Osteoblast (primary cell): ENCODE measurements around the gene PTOV1. TPM values are rescaled to one million over a fixed set of nuclear protein-coding genes. Genes with fewer than 3 reads are reported as not detected.
A peak's percentile ranks its signal among the peaks of the same experiment; 100 is the strongest.

Experiments
- DNase-seq: peaks from one replicate; pipeline ENCODE4 v3.0.0; 2011; ENCODE audit warnings: low spot score, mixed read lengths; ENCODE audit not compliant: insufficient read length; ENCODE audit errors: missing footprints
- H2AFZ ChIP-seq: 2 replicates; pipeline ENCODE4 v1.6.0; 2011; ENCODE audit warnings: mild to moderate bottlenecking, low read length
- H3K27ac ChIP-seq: 2 replicates; pipeline ENCODE4 v1.5.1; 2011; ENCODE audit warnings: mild to moderate bottlenecking, low read depth, low read length, moderate library complexity
- H3K27me3 ChIP-seq: 2 replicates; pipeline ENCODE4 v1.6.0; 2012; ENCODE audit warnings: mild to moderate bottlenecking, control low read depth, inconsistent platforms, low read length, moderate library complexity; ENCODE audit not compliant: insufficient read depth
- H3K36me3 ChIP-seq: 2 replicates; pipeline ENCODE4 v1.5.1; 2011; ENCODE audit warnings: mild to moderate bottlenecking, low read length, control low read depth, moderate library complexity; ENCODE audit not compliant: insufficient read depth
- H3K4me1 ChIP-seq: 2 replicates; pipeline ENCODE4 v1.5.1; 2011; ENCODE audit warnings: mild to moderate bottlenecking, low read length, control low read depth, moderate library complexity; ENCODE audit not compliant: insufficient read depth
- H3K4me2 ChIP-seq: 2 replicates; pipeline ENCODE4 v1.6.0; 2011; ENCODE audit warnings: mild to moderate bottlenecking, low read length; ENCODE audit not compliant: insufficient read depth
- H3K4me3 ChIP-seq: fragments of 200-600 bp; sonication (generic); 3 replicates; pipeline ENCODE4 v1.5.1; 2012; ENCODE audit warnings: mild to moderate bottlenecking, low read length, inconsistent platforms; ENCODE audit not compliant: insufficient read depth
- H3K79me2 ChIP-seq: 2 replicates; pipeline ENCODE4 v1.6.0; 2012; ENCODE audit warnings: mild to moderate bottlenecking, low read length, control low read depth, inconsistent platforms; ENCODE audit not compliant: insufficient read depth
- H3K9me3 ChIP-seq: 2 replicates; pipeline ENCODE4 v1.5.1; 2011; ENCODE audit warnings: low read depth, low read length, control low read depth
- H4K20me1 ChIP-seq: 2 replicates; pipeline ENCODE4 v1.6.0; 2012; ENCODE audit warnings: mild to moderate bottlenecking, low read length, control low read depth; ENCODE audit not compliant: insufficient read depth
- CTCF ChIP-seq: IDR thresholded peaks from 2 replicates; pipeline ENCODE4 v1.5.1; 2011; ENCODE audit warnings: mild to moderate bottlenecking, low read depth, low read length, moderate library complexity; ENCODE audit errors: extremely low read depth
- total RNA-seq: library from RNA; depleted of rRNA; stranded (reverse); fragments of >200 nt; gene quantifications from 2 replicates; pipeline ENCODE4 v1.2.3, GENCODE V29; 2012

Gene PTOV1
- total RNA-seq, 1 donor: 39.4 TPM

- peaks cover 3% of the 10 kb centered on the region for H4K20me1 ChIP-seq
- no peaks in the 10 kb centered on the region for H3K9me3 ChIP-seq
- H2AFZ ChIP-seq: no peak overlapping the region
- no peak overlapping the region for H3K4me2 ChIP-seq
- peaks cover 5% of the 10 kb centered on the region for H3K4me1 ChIP-seq
- no peak for TF ChIP-seq CTCF
- DNase-seq: no peak
- H3K4me3 ChIP-seq: no peak overlapping the region
- no peaks in the 10 kb centered on the region for H3K36me3 ChIP-seq
- H3K79me2 ChIP-seq: no peaks in the 10 kb centered on the region
- H3K27me3 ChIP-seq: peaks cover 9% of the 10 kb centered on the region
- H3K27ac ChIP-seq: no peak overlapping the region
Observed at GRCh38 chr19:49891393-49891792, 40.4 kb downstream of the PTOV1 start.

- Histone ChIP-seq H3K79me2 (no peaks in the 10 kb centered on the region), H4K20me1 (peaks cover 3% of the 10 kb centered on the region), H3K36me3 (no peaks in the 10 kb centered on the region), H3K9me3 (no peaks in the 10 kb centered on the region), H3K4me2 (no peak overlapping the region), H3K4me1 (peaks cover 12% of the 10 kb centered on the region), H2AFZ (no peak overlapping the region), H3K4me3 (no peak overlapping the region), H3K27me3 (peaks cover 9% of the 10 kb centered on the region), H3K27ac (no peak overlapping the region)
- DNase-seq: no peak
- no peak for TF ChIP-seq CTCF
Observed at GRCh38 chr19:49892716-49893115, 41.8 kb downstream of the PTOV1 start.

- DNase-seq: peak; percentile 47
- H3K4me2 ChIP-seq: no peak overlapping the region
- H3K9me3 ChIP-seq: no peaks in the 10 kb centered on the region
- H4K20me1 ChIP-seq: peaks cover 2% of the 10 kb centered on the region
- H2AFZ ChIP-seq: no peak overlapping the region
- no peaks in the 10 kb centered on the region for H3K36me3 ChIP-seq
- peaks cover 9% of the 10 kb centered on the region for H3K27me3 ChIP-seq
- peaks cover 12% of the 10 kb centered on the region for H3K4me1 ChIP-seq
- no peak for TF ChIP-seq CTCF
- no peaks in the 10 kb centered on the region for H3K79me2 ChIP-seq
- no peak overlapping the region for H3K4me3 ChIP-seq
- no peak overlapping the region for H3K27ac ChIP-seq
Observed at GRCh38 chr19:49894011-49894664, 43.2 kb downstream of the PTOV1 start.

GRCh38 chr19:49894879-49895565 is 44.1 kb downstream of the PTOV1 start:
- Histone ChIP-seq H3K27me3 (peaks cover 9% of the 10 kb centered on the region), H3K4me1 (peaks cover 11% of the 10 kb centered on the region), H3K4me2 (no peak overlapping the region), H4K20me1 (no peaks in the 10 kb centered on the region), H2AFZ (no peak overlapping the region), H3K79me2 (no peaks in the 10 kb centered on the region), H3K36me3 (no peaks in the 10 kb centered on the region), H3K9me3 (no peaks in the 10 kb centered on the region), H3K4me3 (no peak overlapping the region), H3K27ac (no peak overlapping the region)
- TF ChIP-seq CTCF: no peak
- DNase-seq: no peak
